ENCODE measurements around the gene SOX8. TPM values are rescaled to one million over a fixed set of nuclear protein-coding genes. Genes with fewer than 3 reads are reported as not detected.

SOX8 gene
- total and polyA plus RNA-seq, 2 experiments from 2014 or later: 5.7 to 26.2 TPM

- Mint-ChIP-seq H3K9me3 (peaks cover 29% of the 10 kb centered on the region), H3K4me1 (no peaks in the 10 kb centered on the region), H3K27ac (no peak overlapping the region), H3K27me3 (ENCODE audit: insufficient read depth, low read depth, poor library complexity) (peaks cover 9% of the 10 kb centered on the region), H3K36me3 (ENCODE audit: low read depth) (peaks cover 22% of the 10 kb centered on the region; the same call in 2 of the 3 replicates), H3K4me3 (no peak overlapping the region)
- Histone ChIP-seq H3K36me3 (ENCODE audit: insufficient read depth) (peaks cover 11% of the 10 kb centered on the region), H3K27me3 (ENCODE audit: insufficient read depth) (no peaks in the 10 kb centered on the region), H3K27ac (ENCODE audit: low read depth) (no peak overlapping the region), H3K4me2 (no peak overlapping the region), H3F3A (replicated peaks; ENCODE audit: low read depth) (no peaks in the 10 kb centered on the region), H3K4me3 (no peak overlapping the region), H3K9me2 (ENCODE audit: insufficient read depth) (0 out of 2 replicates have a peak, but pooled peaks cover 3% of the 10 kb centered on the region), H3K79me2 (replicated peaks; ENCODE audit: insufficient read depth) (no peaks in the 10 kb centered on the region), H2AFZ (no peak overlapping the region), H4K20me1 (replicated peaks; ENCODE audit: insufficient read depth) (no peaks in the 10 kb centered on the region), H3K4me1 (ENCODE audit: insufficient read depth) (no peaks in the 10 kb centered on the region)
- no peak for TF ChIP-seq POLR2AphosphoS5 (IDR thresholded peaks at IDR 0.05; ENCODE audit: low read depth)
- no peak for TF ChIP-seq ZNF331 (CRISPR knock-in tag; IDR thresholded peaks at IDR 0.05; ENCODE audit: low read depth)
- TF ChIP-seq NANOG (IDR thresholded peaks at IDR 0.05; ENCODE audit: borderline replicate concordance): no peak
- no peak for TF ChIP-seq ZNF462 (CRISPR knock-in tag; IDR thresholded peaks at IDR 0.05)
- no peak for TF ChIP-seq EZH2 (IDR thresholded peaks at IDR 0.05; ENCODE audit: low read depth, unreplicated experiment)
- TF ChIP-seq JUNB (IDR thresholded peaks at IDR 0.05; ENCODE audit: unreplicated experiment): no peak
- TF ChIP-seq CTCF (conservative IDR thresholded peaks at IDR 0.05; ENCODE audit: low read depth in 2 of 2): no peak
- no peak for TF ChIP-seq ZNF114 (CRISPR knock-in tag; IDR thresholded peaks at IDR 0.05)
- TF ChIP-seq REST (IDR thresholded peaks at IDR 0.05; ENCODE audit: unreplicated experiment): no peak
- no peak for TF ChIP-seq STAT1 (IDR thresholded peaks at IDR 0.05; ENCODE audit: unreplicated experiment)
- no peak for TF ChIP-seq CREB1 (CRISPR knock-in tag; IDR thresholded peaks at IDR 0.05; ENCODE audit: low read depth)
- ATAC-seq (no peak), DNase-seq (ENCODE audit: low spot score) (no peak)
Observed at GRCh38 chr16:942436-943060, 39.0 kb upstream of the SOX8 start.
